Measurements from ENCODE around the gene TESMIN. TPM values are rescaled to one million over a fixed set of nuclear protein-coding genes. Genes with fewer than 3 reads are reported as not detected.

The TESMIN gene
- total and polyA plus RNA-seq, 8 donors = 1.0 to 16.3 (median 3.3) TPM

DNA sequence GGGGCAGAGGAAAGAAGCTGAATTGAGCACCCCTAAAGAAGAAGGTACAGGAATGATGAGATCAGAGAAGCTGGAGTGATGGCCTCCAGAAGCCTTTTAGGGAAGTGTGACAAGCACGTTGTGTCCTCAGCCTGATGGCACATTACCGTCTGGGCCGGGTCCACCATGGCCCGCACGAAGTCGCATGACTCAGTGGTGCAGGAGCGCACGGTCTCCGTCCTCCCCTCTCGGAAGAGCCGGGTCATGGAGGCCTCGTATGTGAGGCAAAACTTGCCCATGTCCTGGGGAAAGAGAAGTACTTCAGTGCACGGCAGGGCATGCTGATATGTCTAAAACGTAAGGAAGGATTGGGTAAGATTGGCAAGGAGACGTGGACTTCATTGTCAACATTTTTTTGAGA, 11.2 kb upstream of the TESMIN start:
- TF ChIP-seq, protein P1, sequence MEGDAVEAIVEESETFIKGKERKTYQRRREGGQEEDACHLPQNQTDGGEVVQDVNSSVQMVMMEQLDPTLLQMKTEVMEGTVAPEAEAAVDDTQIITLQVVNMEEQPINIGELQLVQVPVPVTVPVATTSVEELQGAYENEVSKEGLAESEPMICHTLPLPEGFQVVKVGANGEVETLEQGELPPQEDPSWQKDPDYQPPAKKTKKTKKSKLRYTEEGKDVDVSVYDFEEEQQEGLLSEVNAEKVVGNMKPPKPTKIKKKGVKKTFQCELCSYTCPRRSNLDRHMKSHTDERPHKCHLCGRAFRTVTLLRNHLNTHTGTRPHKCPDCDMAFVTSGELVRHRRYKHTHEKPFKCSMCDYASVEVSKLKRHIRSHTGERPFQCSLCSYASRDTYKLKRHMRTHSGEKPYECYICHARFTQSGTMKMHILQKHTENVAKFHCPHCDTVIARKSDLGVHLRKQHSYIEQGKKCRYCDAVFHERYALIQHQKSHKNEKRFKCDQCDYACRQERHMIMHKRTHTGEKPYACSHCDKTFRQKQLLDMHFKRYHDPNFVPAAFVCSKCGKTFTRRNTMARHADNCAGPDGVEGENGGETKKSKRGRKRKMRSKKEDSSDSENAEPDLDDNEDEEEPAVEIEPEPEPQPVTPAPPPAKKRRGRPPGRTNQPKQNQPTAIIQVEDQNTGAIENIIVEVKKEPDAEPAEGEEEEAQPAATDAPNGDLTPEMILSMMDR (IDR thresholded peaks at IDR 0.05) = no peak
- TF ChIP-seq EP300 (IDR thresholded peaks at IDR 0.05) (no peak), POLR2A (IDR thresholded peaks at IDR 0.05) (no peak), POLR2AphosphoS5 (IDR thresholded peaks at IDR 0.05) (no peak)
- Histone ChIP-seq H3K4me3 (no peak overlapping the region), H3K36me3 (peaks cover 64 to 100% (median 100%) of the 10 kb centered on the region in 4 donors), H3K27me3 (no peaks in the 10 kb centered on the region), H3K27ac (no peak overlapping the region), H3K9me3 (no peaks in the 10 kb centered on the region), H3K4me1 (no peaks in the 10 kb centered on the region)
- DNase-seq = no peak
- intact Hi-C loops (cut with DNase I; ENCODE audit: low total_unique reads) = no loop called here
- WGBS, 5 donors = 87 to 91% (median 89%) methylated on average over 14 to 15 of the region's 15 CpGs

DNA sequence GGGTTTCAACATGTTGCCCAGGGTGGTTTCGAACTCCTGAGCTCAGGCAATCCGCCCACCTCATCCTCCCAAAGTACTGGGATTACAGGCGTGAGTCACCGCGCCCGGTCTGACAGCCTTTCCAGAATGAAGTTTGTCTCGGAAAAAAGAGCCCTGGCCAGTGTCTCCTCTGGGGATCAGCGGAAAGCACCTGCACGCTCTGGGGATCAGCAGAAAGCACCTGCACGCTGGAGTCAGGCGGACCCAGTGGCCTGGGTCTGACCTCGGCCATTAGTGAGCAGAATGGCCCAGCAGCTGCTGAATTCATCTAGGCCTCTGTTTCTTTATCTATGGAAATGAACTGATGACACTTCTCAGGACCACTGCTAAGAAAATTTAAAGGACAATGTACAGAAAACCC, 10.5 kb upstream of the TESMIN start:
- no peak for DNase-seq
- intact Hi-C loops (cut with DNase I; ENCODE audit: low total_unique reads) = no loop called here
- H3K27ac ChIP-seq = no peak overlapping the region
- H3K4me3 ChIP-seq = no peak overlapping the region
- H3K4me1 ChIP-seq = no peaks in the 10 kb centered on the region
- H3K27me3 ChIP-seq = no peaks in the 10 kb centered on the region
- WGBS, 5 donors = 81 to 89% (median 85%) methylated on average over 12 of the region's 12 CpGs
- peaks cover 64 to 100% (median 100%) of the 10 kb centered on the region in 4 donors for H3K36me3 ChIP-seq
- no peaks in the 10 kb centered on the region for H3K9me3 ChIP-seq
- TF ChIP-seq POLR2A (IDR thresholded peaks at IDR 0.05) (no peak), POLR2AphosphoS5 (IDR thresholded peaks at IDR 0.05) (no peak), EP300 (IDR thresholded peaks at IDR 0.05) (no peak)
- TF ChIP-seq, protein P1 (IDR thresholded peaks at IDR 0.05) = no peak

DNA sequence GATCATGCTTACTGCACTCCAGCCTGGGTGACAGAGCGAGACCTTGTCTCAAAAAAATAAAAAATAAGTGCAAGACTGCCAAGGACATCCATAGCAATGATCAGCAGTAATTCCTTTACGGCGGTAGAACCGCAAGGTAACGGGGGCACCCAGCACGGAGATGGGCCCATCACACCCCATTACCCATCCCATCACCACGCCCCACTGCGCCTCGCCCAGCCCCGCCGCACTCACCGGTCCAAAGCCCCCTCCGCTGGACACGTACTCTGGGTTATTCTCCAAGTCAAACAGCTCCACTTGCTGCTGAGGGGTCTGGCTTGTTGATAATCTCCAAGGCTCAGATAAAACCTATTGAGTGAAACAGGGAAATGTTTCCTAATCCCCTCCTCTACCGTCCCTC, 8.7 kb upstream of the TESMIN start:
- no peaks in the 10 kb centered on the region for H3K9me3 ChIP-seq
- WGBS, 5 donors = 83 to 93% (median 89%) methylated on average over 15 of the region's 15 CpGs
- DNase-seq = no peak
- H3K4me3 ChIP-seq = no peak overlapping the region
- no peaks in the 10 kb centered on the region for H3K4me1 ChIP-seq
- H3K27ac ChIP-seq = no peak overlapping the region
- intact Hi-C loops (cut with DNase I; ENCODE audit: low total_unique reads) = no loop called here
- no peaks in the 10 kb centered on the region for H3K27me3 ChIP-seq
- H3K36me3 ChIP-seq = peaks cover 57 to 100% (median 93%) of the 10 kb centered on the region in 4 donors
- TF ChIP-seq, protein P1 (IDR thresholded peaks at IDR 0.05) = no peak
- TF ChIP-seq EP300 (IDR thresholded peaks at IDR 0.05) = no peak
- TF ChIP-seq POLR2AphosphoS5 (IDR thresholded peaks at IDR 0.05) = no peak
- no peak for TF ChIP-seq POLR2A (IDR thresholded peaks at IDR 0.05)

DNA sequence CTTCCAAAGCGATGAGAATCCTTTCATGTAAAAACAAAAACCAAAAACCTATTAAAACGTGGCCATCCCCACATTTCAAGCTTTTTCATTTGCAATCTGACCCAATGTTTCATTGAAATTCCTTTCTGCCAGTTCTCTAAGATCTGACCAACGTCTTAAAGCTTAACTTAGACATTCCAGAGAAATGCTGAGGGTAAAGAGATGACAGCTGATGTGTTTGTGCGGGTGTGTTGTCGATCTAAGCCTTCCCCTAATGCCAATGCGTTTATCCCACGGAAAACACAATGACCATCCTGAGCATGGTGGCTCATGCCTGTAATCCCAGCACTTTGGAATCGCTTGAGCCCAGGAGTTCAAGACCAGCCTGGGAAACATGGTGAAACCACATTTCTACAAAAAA, 6.4 kb upstream of the TESMIN start:
- H3K27ac ChIP-seq = no peak overlapping the region
- TF ChIP-seq POLR2A (IDR thresholded peaks at IDR 0.05) (no peak), EP300 (IDR thresholded peaks at IDR 0.05) (no peak), POLR2AphosphoS5 (IDR thresholded peaks at IDR 0.05) (no peak)
- TF ChIP-seq, protein P1 (IDR thresholded peaks at IDR 0.05) = no peak
- no peak overlapping the region for H3K4me3 ChIP-seq
- intact Hi-C loops (cut with DNase I; ENCODE audit: low total_unique reads) = no loop called here
- no peaks in the 10 kb centered on the region for H3K4me1 ChIP-seq
- peaks cover 50 to 88% (median 75%) of the 10 kb centered on the region in 4 donors for H3K36me3 ChIP-seq
- no peaks in the 10 kb centered on the region for H3K9me3 ChIP-seq
- DNase-seq = no peak
- H3K27me3 ChIP-seq = no peaks in the 10 kb centered on the region
- 80 to 88% (median 84%) methylated on average over 8 of the region's 8 CpGs for WGBS, 5 donors
